DOHH2 (cell line): ENCODE measurements around the gene ENO2.

ENCODE experiments used
- H3F3A ChIP-seq: fragments of 200-600 bp; sonication (generic), shearing (Covaris generic); 2 replicates; pipeline ENCODE4 v1.6.0; 2016; ENCODE audit warnings: antibody characterized with exemption, mild to moderate bottlenecking; ENCODE audit not compliant: control insufficient read depth, insufficient read depth
- H3K27ac ChIP-seq: fragments of 200-600 bp; sonication (generic); 2 replicates; pipeline ENCODE4 v1.5.1; 2014; ENCODE audit warnings: low read depth, mild to moderate bottlenecking, low read length, moderate library complexity
- H3K27me3 ChIP-seq: fragments of 200-600 bp; sonication (generic); 2 replicates; pipeline ENCODE4 v1.6.1; 2014; ENCODE audit warnings: mild to moderate bottlenecking, low read length, mixed read lengths; ENCODE audit not compliant: control insufficient read depth
- H3K36me3 ChIP-seq: fragments of 200-600 bp; sonication (generic); 2 replicates; pipeline ENCODE4 v1.6.1; 2014; ENCODE audit warnings: mild to moderate bottlenecking, low read length, moderate library complexity, mixed read lengths; ENCODE audit not compliant: control insufficient read depth
- H3K4me1 ChIP-seq: fragments of 200-600 bp; sonication (generic); 2 replicates; pipeline ENCODE4 v1.6.1; 2014; ENCODE audit warnings: mild to moderate bottlenecking, low read length, mixed read lengths; ENCODE audit not compliant: control insufficient read depth
- H3K4me2 ChIP-seq: fragments of 200-600 bp; sonication (generic); 2 replicates; pipeline ENCODE4 v1.6.0; 2014; ENCODE audit warnings: mild to moderate bottlenecking, low read length, moderate library complexity
- H3K4me3 ChIP-seq: fragments of 200-600 bp; sonication (generic); 2 replicates; pipeline ENCODE4 v1.5.1; 2014; ENCODE audit warnings: mild to moderate bottlenecking, low read length, mixed read lengths
- H3K79me2 ChIP-seq: fragments of 200-600 bp; sonication (generic); 2 replicates; pipeline ENCODE4 v1.6.1; 2014; ENCODE audit warnings: mild to moderate bottlenecking, low read length, mixed read lengths; ENCODE audit not compliant: control insufficient read depth
- H3K9me2 ChIP-seq: fragments of 200-600 bp; sonication (generic); replicated peaks from 2 replicates; pipeline ENCODE4 v1.6.1; 2014; ENCODE audit warnings: mild to moderate bottlenecking, low read length, mixed read lengths; ENCODE audit not compliant: control insufficient read depth
- H3K9me3 ChIP-seq: fragments of 200-600 bp; sonication (generic); 2 replicates; pipeline ENCODE4 v1.6.1; 2014; ENCODE audit warnings: antibody characterized with exemption, low read length, mixed read lengths; ENCODE audit not compliant: control insufficient read depth, insufficient read depth
- H4K20me1 ChIP-seq: fragments of 200-600 bp; sonication (generic); 2 replicates; pipeline ENCODE4 v1.6.0; 2014; ENCODE audit warnings: low read depth, mild to moderate bottlenecking, antibody characterized with exemption, low read length, moderate library complexity; ENCODE audit not compliant: control insufficient read depth, insufficient read depth
- EZH2phosphoT487 ChIP-seq: fragments of 200-600 bp; sonication (generic); IDR thresholded peaks from 2 replicates; pipeline ENCODE4 v1.6.1; 2017; ENCODE audit warnings: borderline replicate concordance, mild to moderate bottlenecking, antibody characterized with exemption, low read length, moderate library complexity, mixed read lengths
- TF ChIP-seq, protein P1 (sequence below): fragments of 200-600 bp; sonication (generic); IDR thresholded peaks from one replicate; pipeline ENCODE4 v1.5.1; 2014; ENCODE audit warnings: antibody characterized with exemption, mild to moderate bottlenecking, low read depth, low read length; ENCODE audit not compliant: poor library complexity, severe bottlenecking

The ENO2 gene

DNA sequence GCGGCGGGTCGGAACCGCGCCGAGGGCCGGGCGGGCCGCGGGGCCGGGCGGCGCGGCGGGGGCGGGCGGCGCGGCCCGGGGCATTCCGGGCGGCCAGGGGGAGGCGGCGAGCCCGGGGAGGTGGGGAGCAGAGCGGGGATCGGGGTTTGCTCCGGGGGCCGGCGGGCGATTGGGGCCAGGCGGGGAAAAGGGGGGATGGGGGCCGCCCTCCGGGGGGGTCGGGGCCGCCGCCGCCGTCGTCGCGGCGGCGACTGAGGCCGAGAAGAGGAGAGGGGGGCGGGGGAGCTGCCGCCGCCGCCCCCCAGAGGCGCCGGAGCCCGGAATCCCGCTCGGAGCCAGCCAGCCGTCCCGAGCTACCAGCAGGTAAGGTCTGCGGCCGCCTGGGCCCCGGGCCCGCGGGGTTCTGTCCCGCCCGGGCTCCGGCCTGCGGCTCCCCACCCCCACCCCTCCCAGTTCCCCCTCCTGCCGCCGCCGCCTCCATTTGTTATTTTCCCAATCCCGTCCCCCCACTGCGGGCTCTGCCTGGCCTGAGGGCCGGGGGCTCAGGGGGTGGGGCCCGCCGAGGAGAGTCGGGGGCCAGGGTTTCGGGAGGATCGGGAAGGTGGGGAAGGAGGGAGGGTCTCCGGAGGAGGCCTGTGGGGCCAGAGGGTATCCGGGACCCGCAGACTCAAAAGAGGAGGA, 13.8 kb downstream of the ENO2 start:
- H3K27ac ChIP-seq = no peak overlapping the region
- no peaks in the 10 kb centered on the region for H3K79me2 ChIP-seq

DNA sequence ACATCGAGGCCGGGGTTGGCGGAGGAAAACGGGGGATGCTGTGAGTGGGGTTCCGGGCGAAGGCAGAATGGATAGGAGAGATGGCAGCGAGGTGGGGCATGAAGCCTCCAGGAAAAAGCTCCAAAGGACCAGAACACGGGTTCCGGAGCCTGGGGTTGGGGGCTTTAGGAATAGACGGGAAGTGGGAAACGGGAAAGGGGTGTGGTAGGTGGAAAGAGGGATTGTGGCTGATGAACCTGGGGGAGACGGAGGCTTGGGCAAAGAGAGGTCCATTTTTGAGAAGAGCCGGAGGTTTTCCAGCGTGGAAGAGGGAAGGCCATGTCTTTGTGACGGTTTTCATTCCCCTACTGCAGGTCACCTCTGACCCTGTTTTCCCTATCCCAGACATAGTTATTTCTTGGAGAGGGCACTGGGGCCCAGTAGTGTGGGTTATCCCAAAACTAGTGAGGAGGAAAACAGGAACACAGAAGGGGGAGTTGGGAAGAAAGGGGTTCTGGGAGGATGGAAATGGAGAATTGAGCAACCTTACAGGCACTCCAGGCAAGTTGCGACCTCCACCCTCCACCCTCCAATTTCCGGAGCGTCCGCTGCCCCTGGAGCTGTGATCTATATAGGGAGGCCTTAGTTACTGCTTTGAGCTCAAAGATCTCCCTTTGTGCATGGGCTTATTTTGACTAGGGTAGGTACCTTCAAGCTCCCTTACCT, 14.5 kb downstream of the ENO2 start:
- H3K27ac ChIP-seq = no peak overlapping the region
- no peaks in the 10 kb centered on the region for H3K79me2 ChIP-seq
- H4K20me1 ChIP-seq = no peaks in the 10 kb centered on the region
- H3K27me3 ChIP-seq = peaks cover 52% of the 10 kb centered on the region
- TF ChIP-seq, protein P1, sequence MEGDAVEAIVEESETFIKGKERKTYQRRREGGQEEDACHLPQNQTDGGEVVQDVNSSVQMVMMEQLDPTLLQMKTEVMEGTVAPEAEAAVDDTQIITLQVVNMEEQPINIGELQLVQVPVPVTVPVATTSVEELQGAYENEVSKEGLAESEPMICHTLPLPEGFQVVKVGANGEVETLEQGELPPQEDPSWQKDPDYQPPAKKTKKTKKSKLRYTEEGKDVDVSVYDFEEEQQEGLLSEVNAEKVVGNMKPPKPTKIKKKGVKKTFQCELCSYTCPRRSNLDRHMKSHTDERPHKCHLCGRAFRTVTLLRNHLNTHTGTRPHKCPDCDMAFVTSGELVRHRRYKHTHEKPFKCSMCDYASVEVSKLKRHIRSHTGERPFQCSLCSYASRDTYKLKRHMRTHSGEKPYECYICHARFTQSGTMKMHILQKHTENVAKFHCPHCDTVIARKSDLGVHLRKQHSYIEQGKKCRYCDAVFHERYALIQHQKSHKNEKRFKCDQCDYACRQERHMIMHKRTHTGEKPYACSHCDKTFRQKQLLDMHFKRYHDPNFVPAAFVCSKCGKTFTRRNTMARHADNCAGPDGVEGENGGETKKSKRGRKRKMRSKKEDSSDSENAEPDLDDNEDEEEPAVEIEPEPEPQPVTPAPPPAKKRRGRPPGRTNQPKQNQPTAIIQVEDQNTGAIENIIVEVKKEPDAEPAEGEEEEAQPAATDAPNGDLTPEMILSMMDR = no peak
- TF ChIP-seq EZH2phosphoT487 = no peak
- no peaks in the 10 kb centered on the region for H3K9me3 ChIP-seq
- H3F3A ChIP-seq = peaks cover 5% of the 10 kb centered on the region; the same call in 1 of the 2 replicates
- H3K9me2 ChIP-seq = no peaks in the 10 kb centered on the region
- H3K4me2 ChIP-seq = peak overlapping the region; percentile 25
- peak overlapping the region; percentile 32; the same call in 1 of the 2 replicates for H3K4me3 ChIP-seq
- H3K36me3 ChIP-seq = peaks cover 2% of the 10 kb centered on the region; the same call in 1 of the 2 replicates
- peaks cover 18% of the 10 kb centered on the region for H3K4me1 ChIP-seq

More for the DNA sequence above, 13.8 kb downstream of the ENO2 start:
- H3K4me3 ChIP-seq = peak overlapping the region; percentile 32; the same call in 1 of the 2 replicates
- peak overlapping the region; percentile 25 for H3K4me2 ChIP-seq
- peaks cover 5% of the 10 kb centered on the region; the same call in 1 of the 2 replicates for H3F3A ChIP-seq
- H3K36me3 ChIP-seq = no peaks in the 10 kb centered on the region
- no peaks in the 10 kb centered on the region for H3K9me3 ChIP-seq
- H3K4me1 ChIP-seq = peaks cover 25% of the 10 kb centered on the region
- H3K9me2 ChIP-seq = no peaks in the 10 kb centered on the region
- H4K20me1 ChIP-seq = no peaks in the 10 kb centered on the region
- TF ChIP-seq, protein P1 = no peak
- peak; percentile 93; the same call in 1 of the 2 replicates for TF ChIP-seq EZH2phosphoT487
- H3K27me3 ChIP-seq = peaks cover 52% of the 10 kb centered on the region

DNA sequence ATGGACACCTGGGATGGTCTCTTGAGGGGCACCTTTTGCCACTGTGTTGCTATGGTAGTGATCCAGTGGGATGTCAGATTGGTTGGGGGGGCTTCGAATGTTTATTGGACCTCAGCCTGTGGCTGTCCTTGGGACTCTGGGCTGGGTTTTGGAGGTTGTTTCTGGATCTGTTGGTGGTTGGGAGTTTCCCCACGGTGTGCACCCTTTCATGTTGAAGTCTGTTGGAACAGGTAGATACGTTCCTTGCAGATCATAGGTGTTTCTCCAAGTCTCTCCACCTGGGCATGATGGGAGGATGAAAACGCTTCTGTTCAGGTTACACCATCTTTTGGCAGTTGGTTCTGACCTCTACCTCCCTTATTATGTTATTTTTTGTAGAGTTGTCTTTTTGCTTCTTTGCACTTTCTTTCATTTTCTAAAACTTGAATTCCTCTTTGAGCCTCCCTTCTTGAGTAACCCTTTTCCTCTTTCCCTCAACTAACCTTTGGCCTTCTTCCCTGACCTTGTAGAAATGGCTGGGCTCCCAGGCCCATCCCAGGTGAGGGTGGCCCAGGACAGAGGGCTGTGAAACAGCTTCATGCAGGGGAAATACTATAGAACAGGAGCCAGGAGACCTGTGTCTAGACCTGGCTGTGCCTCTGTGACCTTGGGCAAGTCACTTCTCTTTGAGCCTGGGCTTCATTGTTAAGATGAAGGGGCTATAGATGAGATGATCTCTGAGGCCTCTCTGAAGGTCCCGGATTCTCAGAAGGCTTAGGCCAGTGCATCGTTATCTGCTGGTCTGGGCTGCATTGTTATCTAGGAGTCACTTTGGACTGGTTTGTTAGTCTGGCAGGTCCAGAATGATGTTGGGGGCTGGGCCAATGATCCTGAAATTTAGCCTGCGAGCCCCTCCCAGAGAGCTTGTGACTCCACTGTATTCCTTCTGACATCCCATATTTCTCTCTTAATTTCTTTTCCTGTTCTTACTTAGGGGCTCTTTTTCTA, 15.4 kb downstream of the ENO2 start:
- Histone ChIP-seq H3F3A (peaks cover 5% of the 10 kb centered on the region; the same call in 1 of the 2 replicates), H4K20me1 (no peaks in the 10 kb centered on the region), H3K4me3 (no peak overlapping the region), H3K79me2 (no peaks in the 10 kb centered on the region), H3K9me3 (no peaks in the 10 kb centered on the region), H3K9me2 (no peaks in the 10 kb centered on the region), H3K27ac (no peak overlapping the region), H3K4me2 (no peak overlapping the region), H3K4me1 (peaks cover 9% of the 10 kb centered on the region), H3K36me3 (peaks cover 2% of the 10 kb centered on the region; the same call in 1 of the 2 replicates), H3K27me3 (peaks cover 50% of the 10 kb centered on the region)
- TF ChIP-seq EZH2phosphoT487 = no peak
- TF ChIP-seq, protein P1 = no peak
